ENCODE data around the gene PDGFRA. TPM values are rescaled to one million over a fixed set of nuclear protein-coding genes. Genes with fewer than 3 reads are reported as not detected.
"Not testable (repeated sequence)": the region's sequence is repeated elsewhere in the genome, so short reads cannot be mapped to it uniquely, and the experiment has no call there.

The PDGFRA gene
- total RNA-seq, 2 donors from 2014 or later = 7.8 to 10.7 TPM

GRCh38 chr4:54233697-54234496 is 4.8 kb downstream of the PDGFRA start:
- Histone ChIP-seq H3K36me3 (ENCODE audit: control insufficient read depth, insufficient read depth, low read length) (no peaks in the 10 kb centered on the region), H3K4me3 (ENCODE audit: low read length) (peak overlapping the region; percentile 74), H3K4me1 (ENCODE audit: control insufficient read depth, insufficient read depth, low read length) (no peaks in the 10 kb centered on the region), H3K27me3 (ENCODE audit: control insufficient read depth, insufficient read depth, low read length, poor library complexity, severe bottlenecking) (peaks cover 45% of the 10 kb centered on the region), H3K9ac (ENCODE audit: extremely low read depth, low read length, poor library complexity, severe bottlenecking) (peak overlapping the region; percentile 1), H3K27ac (ENCODE audit: low read depth, low read length) (no peak overlapping the region), H3K9me3 (ENCODE audit: control insufficient read depth, low read length) (peaks cover 14% of the 10 kb centered on the region)
- Mint-ChIP-seq H3K36me3 (ENCODE audit: low read depth) (no peaks in the 10 kb centered on the region), H3K4me3 (peak overlapping the region; percentile 68), H3K27me3 (ENCODE audit: insufficient read depth) (peaks cover 64% of the 10 kb centered on the region), H3K27ac (no peak overlapping the region), H3K4me1 (peaks cover 12% of the 10 kb centered on the region), H3K9me3 (peaks cover 17% of the 10 kb centered on the region)
- TF ChIP-seq, protein P1, sequence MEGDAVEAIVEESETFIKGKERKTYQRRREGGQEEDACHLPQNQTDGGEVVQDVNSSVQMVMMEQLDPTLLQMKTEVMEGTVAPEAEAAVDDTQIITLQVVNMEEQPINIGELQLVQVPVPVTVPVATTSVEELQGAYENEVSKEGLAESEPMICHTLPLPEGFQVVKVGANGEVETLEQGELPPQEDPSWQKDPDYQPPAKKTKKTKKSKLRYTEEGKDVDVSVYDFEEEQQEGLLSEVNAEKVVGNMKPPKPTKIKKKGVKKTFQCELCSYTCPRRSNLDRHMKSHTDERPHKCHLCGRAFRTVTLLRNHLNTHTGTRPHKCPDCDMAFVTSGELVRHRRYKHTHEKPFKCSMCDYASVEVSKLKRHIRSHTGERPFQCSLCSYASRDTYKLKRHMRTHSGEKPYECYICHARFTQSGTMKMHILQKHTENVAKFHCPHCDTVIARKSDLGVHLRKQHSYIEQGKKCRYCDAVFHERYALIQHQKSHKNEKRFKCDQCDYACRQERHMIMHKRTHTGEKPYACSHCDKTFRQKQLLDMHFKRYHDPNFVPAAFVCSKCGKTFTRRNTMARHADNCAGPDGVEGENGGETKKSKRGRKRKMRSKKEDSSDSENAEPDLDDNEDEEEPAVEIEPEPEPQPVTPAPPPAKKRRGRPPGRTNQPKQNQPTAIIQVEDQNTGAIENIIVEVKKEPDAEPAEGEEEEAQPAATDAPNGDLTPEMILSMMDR (conservative IDR thresholded peaks at IDR 0.05) = peak; percentile 93
- 0 to 4% methylated on average over 15 to 67 of the region's 67 CpGs for WGBS, 2 experiments (ENCODE audit: insufficient coverage in 1 of 2, insufficient read length in 1 of 2)
- DNase-seq = peak; percentile 89

DNA sequence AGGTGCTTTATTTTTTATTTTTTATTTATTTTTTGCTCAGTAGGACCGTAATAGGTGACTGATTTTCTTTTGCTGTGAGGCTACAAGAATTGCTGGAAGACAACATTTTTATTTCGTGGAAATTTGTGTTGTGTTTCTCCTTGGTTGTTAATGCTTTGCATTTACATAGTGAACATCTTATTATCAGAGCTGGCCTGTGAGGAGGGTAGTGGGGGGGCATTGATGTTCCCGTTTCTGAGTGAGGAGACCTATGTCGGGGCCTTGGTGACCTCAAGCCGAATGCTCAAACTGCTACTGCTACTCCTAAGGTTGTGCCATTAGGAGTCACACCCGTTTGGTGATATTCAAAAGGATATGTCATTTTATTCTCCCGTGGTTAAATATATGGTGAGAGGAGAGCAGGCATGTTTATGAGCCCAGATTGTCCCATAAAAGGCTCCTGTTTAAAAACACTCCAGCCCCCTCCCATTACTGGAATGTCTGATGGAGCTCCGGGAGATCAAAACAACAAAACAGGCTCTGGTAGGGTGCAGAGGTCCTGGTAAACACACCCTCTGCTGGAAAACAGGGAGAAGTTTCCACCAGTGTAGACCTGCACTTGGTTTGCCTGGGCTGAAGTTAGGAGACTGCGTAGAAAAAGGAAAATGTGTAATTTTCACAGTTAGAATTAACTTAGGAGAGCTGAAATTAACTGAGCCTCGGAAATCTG is 5.6 kb downstream of the PDGFRA start:
- Histone ChIP-seq H3K4me3 (ENCODE audit: low read length) (no peak overlapping the region), H3K4me1 (ENCODE audit: control insufficient read depth, insufficient read depth, low read length) (no peaks in the 10 kb centered on the region), H3K9ac (ENCODE audit: extremely low read depth, low read length, poor library complexity, severe bottlenecking) (no peak overlapping the region), H3K27me3 (ENCODE audit: control insufficient read depth, insufficient read depth, low read length, poor library complexity, severe bottlenecking) (peaks cover 38% of the 10 kb centered on the region), H3K27ac (ENCODE audit: low read depth, low read length) (no peak overlapping the region), H3K36me3 (ENCODE audit: control insufficient read depth, insufficient read depth, low read length) (no peaks in the 10 kb centered on the region), H3K9me3 (ENCODE audit: control insufficient read depth, low read length) (peaks cover 20% of the 10 kb centered on the region)
- Mint-ChIP-seq H3K27me3 (ENCODE audit: insufficient read depth) (peaks cover 57% of the 10 kb centered on the region), H3K4me1 (peaks cover 5% of the 10 kb centered on the region), H3K27ac (no peak overlapping the region), H3K4me3 (peak overlapping the region; percentile 68), H3K36me3 (ENCODE audit: low read depth) (peaks cover 4% of the 10 kb centered on the region), H3K9me3 (peaks cover 25% of the 10 kb centered on the region)
- no peak for DNase-seq
- WGBS, 2 experiments (ENCODE audit: insufficient coverage in 1 of 2, insufficient read length in 1 of 2) = 48 to 57% methylated on average over 6 to 10 of the region's 10 CpGs
- TF ChIP-seq, protein P1 (conservative IDR thresholded peaks at IDR 0.05) = peak; percentile 2

GRCh38 chr4:54236316-54236715 is 7.2 kb downstream of the PDGFRA start:
- H3K27me3 ChIP-seq (ENCODE audit: control insufficient read depth, insufficient read depth, low read length, poor library complexity, severe bottlenecking) = peaks cover 21% of the 10 kb centered on the region
- not testable (repeated sequence) for H3K4me1 Mint-ChIP-seq; H3K27ac Mint-ChIP-seq; H3K4me1 ChIP-seq (ENCODE audit: control insufficient read depth, insufficient read depth, low read length); H3K9ac ChIP-seq (ENCODE audit: extremely low read depth, low read length, poor library complexity, severe bottlenecking); H3K27ac ChIP-seq (ENCODE audit: low read depth, low read length); DNase-seq; H3K4me3 Mint-ChIP-seq; H3K4me3 ChIP-seq (ENCODE audit: low read length); H3K36me3 ChIP-seq (ENCODE audit: control insufficient read depth, insufficient read depth, low read length)
- Mint-ChIP-seq H3K36me3 (ENCODE audit: low read depth) (peaks cover 14% of the 10 kb centered on the region), H3K27me3 (ENCODE audit: insufficient read depth) (peaks cover 40% of the 10 kb centered on the region), H3K9me3 (peaks cover 41% of the 10 kb centered on the region)
- H3K9me3 ChIP-seq (ENCODE audit: control insufficient read depth, low read length) = peaks cover 35% of the 10 kb centered on the region
- WGBS, 2 experiments (ENCODE audit: insufficient coverage in 1 of 2, insufficient read length in 1 of 2) = 95 to 96% methylated on average over 7 of the region's 7 CpGs

Measured in endodermal cell (in vitro differentiated cells).